Inflammatory macrophage treated with lipopolysaccharide for 4 hours (primary cell): ENCODE data around the gene ATP6V0D1.
"Not testable (repeated sequence)": the region's sequence is repeated elsewhere in the genome, so short reads cannot be mapped to it uniquely, and the experiment has no call there.

Experiments used
- DNase-seq: peaks from one replicate; pipeline ENCODE4 v3.0.0-alpha.2; 2020

ATP6V0D1 gene

GRCh38 chr16:67480833-67481560 lies at the start of gene ATP6V0D1:
Gene ATP6V0D1 (minus strand): TSS chr16:67481157. CDS start chr16:67481086, 71 bp downstream.
- DNase-seq, result peak; percentile 99

- peak; percentile 68 for DNase-seq
Measured at GRCh38 chr16:67530013-67530939, 49.3 kb upstream of the ATP6V0D1 start.

GRCh38 chr16:67529582-67530012 lies 48.6 kb upstream of the ATP6V0D1 start:
- no peak for DNase-seq

DNA sequence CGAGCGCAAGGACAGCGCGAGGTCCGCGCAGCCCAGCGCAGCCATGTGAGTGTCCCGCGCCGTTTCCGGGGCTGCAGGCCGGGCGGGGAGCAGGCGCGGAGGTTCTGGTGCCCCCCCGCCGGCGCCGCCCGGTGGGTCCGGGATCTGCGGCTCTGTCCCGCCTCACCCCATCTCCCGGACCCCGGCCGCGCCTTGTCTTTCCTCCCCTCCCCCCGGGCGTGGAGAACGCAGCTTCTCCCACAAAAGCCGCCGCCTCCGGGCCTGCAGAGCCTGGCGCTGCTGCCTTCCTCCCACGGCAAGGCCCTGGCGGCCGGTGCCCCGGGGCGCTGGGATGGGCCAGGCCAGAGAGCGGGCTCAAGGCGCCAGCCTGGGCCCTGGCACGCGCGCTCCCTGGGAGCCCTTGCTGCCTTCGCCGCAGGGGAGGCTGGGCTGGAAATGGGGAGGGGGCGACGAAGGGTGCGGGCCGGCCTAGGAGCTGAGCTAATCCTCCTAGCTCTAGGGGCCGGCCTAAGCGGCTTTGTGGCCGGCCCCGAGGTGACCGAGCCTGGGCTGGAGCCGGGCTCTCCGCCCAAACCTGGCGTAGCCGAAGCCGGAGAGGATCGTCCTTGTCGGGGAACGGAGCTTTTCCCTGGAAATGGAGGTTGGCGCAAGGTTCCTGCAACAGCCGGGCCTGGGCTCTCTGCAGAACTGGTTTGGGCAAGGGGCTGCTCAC lies 48.1 kb upstream of the ATP6V0D1 start:
- DNase-seq, result peak; percentile 36

- peak; percentile 51 for DNase-seq
Measured at GRCh38 chr16:67528222-67528869, 47.4 kb upstream of the ATP6V0D1 start, which contains the start of gene RIPOR1. Gene RIPOR1 (plus strand): TSS chr16:67528829. CDS start chr16:67538447, 9,618 bp downstream.

DNA sequence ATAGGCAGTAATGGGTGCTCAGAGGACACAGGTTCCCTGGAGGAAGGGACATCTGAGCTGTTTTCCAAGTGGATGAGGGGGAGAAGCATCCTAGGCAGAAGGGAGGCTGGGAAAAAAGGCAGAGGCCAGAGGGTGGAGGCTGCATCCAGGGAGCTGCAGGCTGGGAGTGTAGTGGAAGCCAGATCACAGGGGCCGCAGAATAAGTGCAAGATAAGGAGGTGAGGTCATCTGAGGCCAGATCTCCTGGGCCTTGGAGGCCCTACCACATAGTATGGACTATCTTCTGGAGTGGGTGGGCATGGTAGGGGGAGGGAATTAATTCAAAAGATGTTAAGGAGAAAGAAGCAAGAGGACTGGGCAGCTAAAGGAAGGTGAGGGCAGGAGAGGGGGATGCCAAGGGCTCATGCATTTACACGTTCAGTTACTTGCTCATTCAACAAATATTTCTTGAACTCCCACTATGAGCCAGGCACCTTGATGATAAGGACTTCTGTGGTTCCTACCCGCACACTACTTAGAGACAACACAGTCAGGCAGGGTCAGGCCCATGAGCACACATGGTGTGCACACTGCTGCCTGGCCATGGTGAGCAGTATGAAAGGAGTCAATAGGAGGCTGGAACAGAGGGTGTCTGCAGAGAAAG lies 45.3 kb upstream of the ATP6V0D1 start:
- DNase-seq, result no peak

DNA sequence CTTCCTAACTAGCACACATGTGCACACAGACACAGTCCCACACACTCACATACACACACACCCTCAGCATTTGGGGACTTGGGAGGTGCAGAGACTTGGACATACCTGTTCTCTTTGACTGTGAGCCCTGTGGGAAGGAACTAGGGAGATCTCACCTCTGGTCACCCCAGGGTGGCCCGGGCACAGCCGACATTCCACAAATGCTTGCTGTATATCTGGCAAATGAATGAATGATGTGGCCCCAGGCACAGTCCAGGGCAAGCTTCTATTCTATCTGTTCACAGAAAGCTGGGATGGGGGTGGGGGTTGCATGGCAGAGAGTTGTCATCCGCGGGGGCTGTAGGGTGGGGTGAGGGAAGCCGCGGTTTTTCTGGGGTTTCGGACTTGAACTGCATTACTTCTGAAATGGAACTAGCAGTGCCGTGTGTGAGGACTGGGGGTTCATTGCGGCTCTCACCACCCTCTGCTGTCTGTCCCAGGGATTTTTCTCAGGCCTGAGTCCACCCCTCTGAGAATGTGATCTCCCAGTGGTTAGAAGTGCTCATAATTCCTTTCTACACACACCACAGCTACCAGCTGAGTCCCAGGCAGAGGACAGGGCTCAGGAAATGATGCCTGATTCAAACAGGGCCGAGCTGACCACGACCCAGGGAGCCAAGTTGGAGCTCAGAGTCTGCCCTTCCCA lies 44.4 kb upstream of the ATP6V0D1 start:
- DNase-seq, result no peak

- peak; percentile 99 for DNase-seq
Measured at GRCh38 chr16:67521095-67521804, 40.3 kb upstream of the ATP6V0D1 start.

DNA sequence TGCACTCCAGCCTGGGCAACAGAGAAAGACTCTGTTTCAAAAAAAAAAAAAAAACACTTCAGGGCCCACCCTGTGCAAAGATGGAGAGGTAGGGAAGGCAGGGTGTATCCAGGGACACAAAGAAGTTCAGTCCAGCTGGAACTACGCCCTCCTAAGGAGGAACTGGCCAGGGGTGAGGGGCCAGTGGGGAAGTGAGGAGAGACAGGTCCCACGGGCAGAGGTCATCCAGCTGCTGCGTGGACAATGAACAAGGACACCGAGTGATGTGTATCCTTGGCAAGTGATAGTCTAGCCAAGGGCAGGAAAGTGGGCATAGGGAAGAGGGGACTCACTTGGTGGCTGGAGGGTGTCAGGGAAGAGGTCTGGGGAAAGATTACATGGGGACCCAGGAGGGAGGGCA lies 38.3 kb upstream of the ATP6V0D1 start:
- DNase-seq, result peak; percentile 27

DNA sequence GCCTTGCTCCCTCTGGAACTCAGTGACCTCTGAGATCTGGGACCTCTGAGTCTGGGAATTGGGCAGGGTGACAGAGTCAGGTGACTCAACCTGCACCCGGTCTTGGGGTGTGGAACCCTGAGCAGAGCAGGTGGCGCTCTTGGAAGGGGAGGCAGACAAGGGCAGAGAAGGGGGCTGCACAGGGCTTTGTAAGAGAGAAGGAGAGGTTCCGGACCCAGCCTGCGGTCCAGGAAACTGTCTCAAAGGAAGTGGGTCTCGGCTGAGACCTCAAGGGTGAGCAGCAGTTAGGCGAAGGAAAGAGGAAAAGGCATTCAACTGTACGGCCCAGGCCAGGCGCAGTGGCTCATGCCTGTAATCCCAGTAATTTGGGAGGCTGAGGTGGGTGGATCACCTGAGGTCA lies 37.7 kb upstream of the ATP6V0D1 start:
- no peak for DNase-seq

- no peak for DNase-seq
Measured at GRCh38 chr16:67517661-67518423, 36.9 kb upstream of the ATP6V0D1 start.

GRCh38 chr16:67517155-67517445 lies 36.1 kb upstream of the ATP6V0D1 start:
- peak; percentile 23 for DNase-seq

GRCh38 chr16:67516296-67517154 lies 35.6 kb upstream of the ATP6V0D1 start:
- no peak for DNase-seq

- peak; percentile 97 for DNase-seq
Measured at GRCh38 chr16:67514382-67514828, 33.4 kb upstream of the ATP6V0D1 start.

GRCh38 chr16:67513892-67514291 lies 32.9 kb upstream of the ATP6V0D1 start:
- not testable (repeated sequence) for DNase-seq

- peak; percentile 29 for DNase-seq
Measured at GRCh38 chr16:67509016-67509415, 28.1 kb upstream of the ATP6V0D1 start.

DNA sequence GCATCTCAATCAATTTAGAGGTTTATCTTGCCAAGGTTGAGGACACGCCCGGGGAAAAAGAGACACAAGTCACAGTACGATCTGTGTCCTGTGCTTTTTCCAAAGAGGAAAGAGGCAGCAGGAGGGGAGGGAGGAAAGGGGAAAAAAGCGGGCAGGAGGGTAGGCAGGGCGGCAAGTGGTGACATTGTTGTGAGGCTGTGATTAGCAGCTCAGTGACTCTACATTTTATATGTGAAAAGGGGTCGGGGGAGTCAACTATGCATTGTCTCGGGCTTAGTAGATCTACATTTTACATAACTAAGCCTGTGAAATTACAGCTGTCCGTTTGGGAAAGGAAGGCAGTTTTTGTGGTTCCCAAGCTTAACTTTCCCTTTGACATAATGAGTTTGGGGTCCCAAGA lies 25.5 kb upstream of the ATP6V0D1 start:
- no peak for DNase-seq

- peak; percentile 96 for DNase-seq
Measured at GRCh38 chr16:67504031-67505021, 23.4 kb upstream of the ATP6V0D1 start.
